ENCODE measurements around the gene MMP20.

Gene MMP20

DNA sequence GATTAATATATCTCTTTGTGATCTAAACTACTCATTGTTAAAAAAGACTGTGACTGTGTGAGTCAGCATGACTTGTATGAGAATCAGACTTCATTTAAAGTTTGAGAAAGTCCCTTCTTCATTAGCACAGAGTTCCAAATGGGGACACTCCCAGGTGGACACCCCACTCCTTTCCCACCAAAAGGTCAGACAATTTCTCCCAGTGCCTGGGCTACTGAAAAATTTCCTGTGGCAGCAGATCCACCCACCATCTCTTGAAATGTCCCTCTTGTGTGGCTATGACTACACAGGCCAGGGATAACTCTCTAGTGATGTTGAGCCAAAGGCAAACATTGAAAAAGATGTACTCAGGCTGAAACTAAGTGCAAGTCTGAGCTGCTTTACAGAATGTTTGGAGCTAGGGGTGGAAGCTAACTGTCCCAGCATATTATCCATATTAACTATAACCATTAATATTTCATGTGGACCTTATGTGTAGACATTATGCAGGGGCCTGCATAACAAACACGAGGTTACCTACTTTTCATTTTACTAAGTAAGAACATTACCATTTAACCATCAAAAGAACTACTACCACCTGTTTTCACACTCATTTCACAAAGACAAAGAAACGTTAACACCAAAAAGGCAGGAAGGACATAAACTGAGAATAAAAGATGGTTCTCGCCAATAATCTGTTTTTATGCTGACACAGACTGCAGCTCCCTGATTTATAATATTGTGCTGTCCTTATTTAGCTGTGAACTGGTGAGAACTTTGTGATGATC, 44.8 kb downstream of the MMP20 start:
- no peaks in the 10 kb centered on the region for H3K9me3 ChIP-seq (ENCODE audit: control insufficient read depth, low read length)
- no peaks in the 10 kb centered on the region for H3K79me2 ChIP-seq
- H3K27me3 ChIP-seq (ENCODE audit: control insufficient read depth, insufficient read depth, low read length), result no peaks in the 10 kb centered on the region
- H2AFZ ChIP-seq, result no peak overlapping the region
- H3K4me2 ChIP-seq (ENCODE audit: low read length), result no peak overlapping the region
- H3K36me3 ChIP-seq (ENCODE audit: control insufficient read depth, insufficient read depth, low read length), result no peaks in the 10 kb centered on the region
- H3K27ac ChIP-seq, result no peak overlapping the region
- H3K4me1 ChIP-seq, result no peaks in the 10 kb centered on the region
- no peak overlapping the region for H3K9ac ChIP-seq
- TF ChIP-seq, protein P1, sequence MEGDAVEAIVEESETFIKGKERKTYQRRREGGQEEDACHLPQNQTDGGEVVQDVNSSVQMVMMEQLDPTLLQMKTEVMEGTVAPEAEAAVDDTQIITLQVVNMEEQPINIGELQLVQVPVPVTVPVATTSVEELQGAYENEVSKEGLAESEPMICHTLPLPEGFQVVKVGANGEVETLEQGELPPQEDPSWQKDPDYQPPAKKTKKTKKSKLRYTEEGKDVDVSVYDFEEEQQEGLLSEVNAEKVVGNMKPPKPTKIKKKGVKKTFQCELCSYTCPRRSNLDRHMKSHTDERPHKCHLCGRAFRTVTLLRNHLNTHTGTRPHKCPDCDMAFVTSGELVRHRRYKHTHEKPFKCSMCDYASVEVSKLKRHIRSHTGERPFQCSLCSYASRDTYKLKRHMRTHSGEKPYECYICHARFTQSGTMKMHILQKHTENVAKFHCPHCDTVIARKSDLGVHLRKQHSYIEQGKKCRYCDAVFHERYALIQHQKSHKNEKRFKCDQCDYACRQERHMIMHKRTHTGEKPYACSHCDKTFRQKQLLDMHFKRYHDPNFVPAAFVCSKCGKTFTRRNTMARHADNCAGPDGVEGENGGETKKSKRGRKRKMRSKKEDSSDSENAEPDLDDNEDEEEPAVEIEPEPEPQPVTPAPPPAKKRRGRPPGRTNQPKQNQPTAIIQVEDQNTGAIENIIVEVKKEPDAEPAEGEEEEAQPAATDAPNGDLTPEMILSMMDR (IDR thresholded peaks at IDR 0.05), result no peak
- H3K4me3 ChIP-seq (ENCODE audit: low read depth, low read length), result no peak overlapping the region

DNA sequence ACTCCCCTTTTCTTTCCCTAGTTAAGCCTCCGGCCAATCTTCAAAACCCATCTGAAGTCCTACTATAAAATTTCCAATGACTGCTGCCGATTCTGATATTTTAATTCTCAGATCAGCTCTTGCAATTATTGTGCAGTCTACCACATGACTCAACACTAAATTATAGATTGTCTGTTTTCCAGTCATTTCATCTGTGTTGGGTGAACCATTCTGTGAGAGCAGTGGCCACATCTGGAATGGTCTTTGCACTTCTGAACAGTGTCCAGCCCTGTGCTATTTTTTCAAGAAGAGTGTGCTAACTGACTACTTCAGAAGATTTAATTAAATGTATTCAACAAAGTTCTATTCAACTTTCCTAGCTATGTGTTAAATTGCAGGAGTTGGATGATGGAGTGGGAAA, 47.4 kb downstream of the MMP20 start:
- H3K4me3 ChIP-seq (ENCODE audit: low read depth, low read length), result no peak overlapping the region
- H3K36me3 ChIP-seq (ENCODE audit: control insufficient read depth, insufficient read depth, low read length), result no peaks in the 10 kb centered on the region
- H3K9me3 ChIP-seq (ENCODE audit: control insufficient read depth, low read length), result no peaks in the 10 kb centered on the region
- no peaks in the 10 kb centered on the region for H3K79me2 ChIP-seq
- no peaks in the 10 kb centered on the region for H3K27me3 ChIP-seq (ENCODE audit: control insufficient read depth, insufficient read depth, low read length)
- no peak overlapping the region for H3K9ac ChIP-seq
- H3K4me2 ChIP-seq (ENCODE audit: low read length), result no peak overlapping the region
- H2AFZ ChIP-seq, result no peak overlapping the region
- H3K4me1 ChIP-seq, result no peaks in the 10 kb centered on the region
- H3K27ac ChIP-seq, result no peak overlapping the region
- TF ChIP-seq, protein P1 (IDR thresholded peaks at IDR 0.05), result no peak

DNA sequence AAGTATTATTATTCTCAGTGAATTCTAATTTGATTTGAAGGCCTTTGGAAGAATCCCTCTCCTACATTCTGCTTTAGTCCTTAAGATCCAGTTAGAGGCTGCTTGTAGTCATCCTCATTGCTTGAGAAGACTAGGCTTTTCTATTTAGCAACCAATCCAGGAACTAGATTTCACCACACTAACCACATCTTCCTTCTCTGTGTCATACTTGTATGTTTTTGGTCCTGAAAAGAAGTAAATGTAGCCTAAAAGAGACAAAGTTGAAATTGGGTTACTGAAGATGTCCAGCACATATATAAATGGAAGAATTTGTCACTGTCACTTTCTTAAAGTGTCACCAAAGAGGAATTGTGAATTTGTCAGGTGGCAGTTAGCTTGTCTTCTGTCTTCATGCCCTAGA, 48.0 kb downstream of the MMP20 start:
- no peaks in the 10 kb centered on the region for H3K4me1 ChIP-seq
- no peak overlapping the region for H2AFZ ChIP-seq
- no peak overlapping the region for H3K4me2 ChIP-seq (ENCODE audit: low read length)
- no peak overlapping the region for H3K9ac ChIP-seq
- H3K4me3 ChIP-seq (ENCODE audit: low read depth, low read length), result no peak overlapping the region
- TF ChIP-seq, protein P1 (IDR thresholded peaks at IDR 0.05), result no peak
- H3K27me3 ChIP-seq (ENCODE audit: control insufficient read depth, insufficient read depth, low read length), result no peaks in the 10 kb centered on the region
- H3K27ac ChIP-seq, result no peak overlapping the region
- no peaks in the 10 kb centered on the region for H3K36me3 ChIP-seq (ENCODE audit: control insufficient read depth, insufficient read depth, low read length)
- no peaks in the 10 kb centered on the region for H3K9me3 ChIP-seq (ENCODE audit: control insufficient read depth, low read length)
- no peaks in the 10 kb centered on the region for H3K79me2 ChIP-seq

DNA sequence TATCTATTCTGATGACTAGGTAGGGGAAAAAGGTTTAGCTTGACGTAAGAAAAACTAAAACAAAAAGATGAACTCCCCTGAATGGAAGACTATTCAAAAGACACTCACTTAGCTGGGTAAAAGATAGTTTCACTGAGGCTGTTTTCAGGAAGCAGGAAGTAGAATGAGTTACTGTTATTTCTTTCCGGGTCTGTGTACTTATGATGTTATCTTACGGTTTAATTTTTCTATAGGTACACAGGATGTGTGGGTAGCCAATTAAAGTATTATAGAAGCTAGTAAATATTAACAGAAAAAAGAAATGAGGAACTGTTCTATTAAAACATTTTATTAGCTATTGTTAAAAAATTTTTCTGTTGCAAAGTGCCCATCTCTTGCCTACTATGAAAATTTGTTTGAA, 48.8 kb downstream of the MMP20 start:
- no peaks in the 10 kb centered on the region for H3K4me1 ChIP-seq
- no peak overlapping the region for H2AFZ ChIP-seq
- TF ChIP-seq, protein P1 (IDR thresholded peaks at IDR 0.05), result no peak
- H3K79me2 ChIP-seq, result no peaks in the 10 kb centered on the region
- H3K4me3 ChIP-seq (ENCODE audit: low read depth, low read length), result no peak overlapping the region
- no peaks in the 10 kb centered on the region for H3K27me3 ChIP-seq (ENCODE audit: control insufficient read depth, insufficient read depth, low read length)
- H3K9me3 ChIP-seq (ENCODE audit: control insufficient read depth, low read length), result no peaks in the 10 kb centered on the region
- H3K4me2 ChIP-seq (ENCODE audit: low read length), result no peak overlapping the region
- no peaks in the 10 kb centered on the region for H3K36me3 ChIP-seq (ENCODE audit: control insufficient read depth, insufficient read depth, low read length)
- H3K9ac ChIP-seq, result no peak overlapping the region
- H3K27ac ChIP-seq, result no peak overlapping the region

DNA sequence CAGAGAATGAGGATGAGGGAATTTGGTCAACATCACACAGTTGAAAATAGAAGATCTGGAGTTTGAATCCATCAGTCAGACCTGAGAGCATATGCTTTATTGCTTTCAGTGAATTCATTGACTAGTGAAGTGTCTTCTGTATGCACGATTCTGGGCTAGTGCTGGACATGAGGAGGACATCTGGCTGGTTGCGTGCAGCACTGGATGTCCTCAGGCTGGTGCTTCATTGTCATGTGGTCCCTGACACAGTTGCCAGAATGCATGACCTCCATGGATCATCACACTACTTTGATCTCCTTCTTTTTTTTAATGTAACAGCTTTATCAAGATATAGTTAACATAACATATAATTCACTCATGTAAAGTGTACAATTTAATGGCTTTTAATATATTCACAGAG, 50.1 kb downstream of the MMP20 start:
- Histone ChIP-seq H2AFZ (no peak overlapping the region), H3K79me2 (no peaks in the 10 kb centered on the region), H3K9me3 (ENCODE audit: control insufficient read depth, low read length) (no peaks in the 10 kb centered on the region), H3K4me3 (ENCODE audit: low read depth, low read length) (no peak overlapping the region), H3K27ac (no peak overlapping the region), H3K4me1 (no peaks in the 10 kb centered on the region), H3K36me3 (ENCODE audit: control insufficient read depth, insufficient read depth, low read length) (no peaks in the 10 kb centered on the region), H3K9ac (no peak overlapping the region), H3K4me2 (ENCODE audit: low read length) (no peak overlapping the region), H3K27me3 (ENCODE audit: control insufficient read depth, insufficient read depth, low read length) (no peaks in the 10 kb centered on the region)
- TF ChIP-seq, protein P1 (IDR thresholded peaks at IDR 0.05), result no peak
